WTC11 (cell line): ENCODE results near the gene OTULIN. TPM values are rescaled to one million over a fixed set of nuclear protein-coding genes. Genes with fewer than 3 reads are reported as not detected.

Experiments used
- ATAC-seq: fragments of 200-7000 bp; cut with Tn5 transposase; 2 replicates; pipeline ENCODE4 v1.10.0; 2021; ENCODE audit warnings: mild to moderate bottlenecking, moderate library complexity
- CTCF ChIA-PET: fragments of 300-600 bp; sonication (Branson Sonifier 250); formaldehyde crosslinking; loops from one replicate; lab custom pipeline; 2021; ENCODE audit warnings: antibody characterized with exemption; lab: Charles Lee
- POLR2A ChIA-PET: fragments of 350-600 bp; sonication (Branson Sonifier 250); formaldehyde crosslinking; loops from one replicate; lab custom pipeline; 2021; ENCODE audit warnings: antibody characterized with exemption; lab: Charles Lee
- DNase-seq: peaks from one replicate; pipeline ENCODE4 v3.0.0; 2021; ENCODE audit warnings: low spot score
- H3K27ac Mint-ChIP-seq: 2 replicates; pipeline ENCODE4 v1.8.0; 2021; ENCODE audit warnings: mixed read lengths
- H3K27me3 Mint-ChIP-seq: 2 replicates; pipeline ENCODE4 v1.8.0; 2021; ENCODE audit warnings: low read depth, mild to moderate bottlenecking, moderate library complexity, mixed read lengths
- H3K36me3 Mint-ChIP-seq: 2 replicates; pipeline ENCODE4 v1.8.0; 2021; ENCODE audit warnings: mixed read lengths
- H3K4me1 Mint-ChIP-seq: 2 replicates; pipeline ENCODE4 v1.8.0; 2022; ENCODE audit warnings: mixed read lengths
- H3K4me3 Mint-ChIP-seq: 2 replicates; pipeline ENCODE4 v1.8.0; 2021; ENCODE audit warnings: mild to moderate bottlenecking, moderate library complexity, mixed read lengths
- H3K9me3 Mint-ChIP-seq: 2 replicates; pipeline ENCODE4 v1.8.0; 2021; ENCODE audit warnings: mixed read lengths
- GABPB1 ChIP-seq: sonication (generic); formaldehyde crosslinking; IDR thresholded peaks from 2 replicates; pipeline ENCODE4 v1.8.1; 2023; ENCODE audit warnings: mild to moderate bottlenecking, missing genetic modification reagents
- GRHL2 ChIP-seq: fragments of 250-450 bp; sonication (Bioruptor Pico); IDR thresholded peaks from 2 replicates; pipeline ENCODE4 v1.8.0; 2022; ENCODE audit warnings: mild to moderate bottlenecking, moderate library complexity; ENCODE audit not compliant: insufficient replicate concordance, severe bottlenecking
- SP1 ChIP-seq: sonication (generic); formaldehyde crosslinking; conservative IDR thresholded peaks from 2 replicates; pipeline ENCODE4 v1.8.1; 2022; ENCODE audit warnings: missing genetic modification reagents
- ZNF423 ChIP-seq: fragments of 250-450 bp; sonication (Bioruptor Pico); IDR thresholded peaks from 2 replicates; pipeline ENCODE4 v2.1.2; 2022; ENCODE audit warnings: mild to moderate bottlenecking, moderate library complexity
- total RNA-seq: library from RNA; stranded (reverse); gene quantifications from 3 replicates; pipeline ENCODE4 v1.2.3, GENCODE V29; 2021
- TF ChIP-seq, protein P1 (sequence below): fragments of 200-600 bp; IDR thresholded peaks from 2 replicates; pipeline ENCODE4 v1.8.0; 2022; ENCODE audit warnings: antibody characterized with exemption
- TF ChIP-seq, protein P2 (sequence below): sonication (generic); formaldehyde crosslinking; IDR thresholded peaks from 2 replicates; pipeline ENCODE4 v1.8.0; 2022; ENCODE audit warnings: missing genetic modification reagents
- TF ChIP-seq, protein P3 (sequence below): sonication (generic); formaldehyde crosslinking; IDR thresholded peaks from 2 replicates; pipeline ENCODE4 v1.8.1; 2022; ENCODE audit warnings: mild to moderate bottlenecking, missing genetic modification reagents, moderate library complexity, borderline replicate concordance
- TF ChIP-seq, protein P4 (sequence below): sonication (generic); formaldehyde crosslinking; IDR thresholded peaks from 2 replicates; pipeline ENCODE4 v1.8.0; 2023; ENCODE audit warnings: mild to moderate bottlenecking, missing genetic modification reagents

OTULIN gene
- total RNA-seq, 1 experiment from 2014 or later = 25.0 TPM

DNA sequence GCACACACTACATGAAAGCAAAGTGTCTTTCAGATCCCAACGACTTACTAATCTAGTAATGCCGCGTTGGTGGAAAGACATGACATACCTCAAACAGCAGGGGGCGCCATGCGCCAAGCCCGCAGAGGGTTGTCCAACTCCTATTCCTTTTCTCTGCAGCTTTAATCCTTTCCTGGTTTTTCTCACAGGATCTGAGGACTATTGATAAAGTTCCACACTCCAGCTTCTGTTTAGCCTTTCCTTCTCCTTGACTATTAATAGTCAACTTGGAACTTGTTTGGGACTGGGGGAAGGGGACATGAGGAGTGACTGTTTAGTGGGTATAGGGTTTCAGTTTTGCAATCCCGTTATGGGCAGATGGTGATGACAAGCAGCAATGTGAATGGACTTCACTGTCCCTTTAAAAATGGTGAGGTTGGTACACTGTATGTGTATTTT, 62.9 kb downstream of the OTULIN start:
- ChIA-PET POLR2A (no interaction called here), CTCF (interaction anchor here (1.0 to 5.6 kb wide), 8 partner anchors 15 to 299 kb away, joined by 3 to 52 read pairs (median 4); no protein-coding TSS in a partner anchor)
- Mint-ChIP-seq H3K4me3 (no peak overlapping the region), H3K27me3 (no peaks in the 10 kb centered on the region; the same call in 1 of the 2 replicates), H3K27ac (peak overlapping the region; percentile 69; the same call in 1 of the 2 replicates), H3K9me3 (no peaks in the 10 kb centered on the region; the same call in 1 of the 2 replicates), H3K36me3 (no peaks in the 10 kb centered on the region), H3K4me1 (peaks cover 36% of the 10 kb centered on the region)
- DNase-seq (peak; percentile 82), ATAC-seq (peak; percentile 8)
- TF ChIP-seq, protein P1, sequence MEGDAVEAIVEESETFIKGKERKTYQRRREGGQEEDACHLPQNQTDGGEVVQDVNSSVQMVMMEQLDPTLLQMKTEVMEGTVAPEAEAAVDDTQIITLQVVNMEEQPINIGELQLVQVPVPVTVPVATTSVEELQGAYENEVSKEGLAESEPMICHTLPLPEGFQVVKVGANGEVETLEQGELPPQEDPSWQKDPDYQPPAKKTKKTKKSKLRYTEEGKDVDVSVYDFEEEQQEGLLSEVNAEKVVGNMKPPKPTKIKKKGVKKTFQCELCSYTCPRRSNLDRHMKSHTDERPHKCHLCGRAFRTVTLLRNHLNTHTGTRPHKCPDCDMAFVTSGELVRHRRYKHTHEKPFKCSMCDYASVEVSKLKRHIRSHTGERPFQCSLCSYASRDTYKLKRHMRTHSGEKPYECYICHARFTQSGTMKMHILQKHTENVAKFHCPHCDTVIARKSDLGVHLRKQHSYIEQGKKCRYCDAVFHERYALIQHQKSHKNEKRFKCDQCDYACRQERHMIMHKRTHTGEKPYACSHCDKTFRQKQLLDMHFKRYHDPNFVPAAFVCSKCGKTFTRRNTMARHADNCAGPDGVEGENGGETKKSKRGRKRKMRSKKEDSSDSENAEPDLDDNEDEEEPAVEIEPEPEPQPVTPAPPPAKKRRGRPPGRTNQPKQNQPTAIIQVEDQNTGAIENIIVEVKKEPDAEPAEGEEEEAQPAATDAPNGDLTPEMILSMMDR = peak; percentile 77
- TF ChIP-seq GRHL2 (CRISPR knock-in tag) = no peak
- TF ChIP-seq, protein P2, sequence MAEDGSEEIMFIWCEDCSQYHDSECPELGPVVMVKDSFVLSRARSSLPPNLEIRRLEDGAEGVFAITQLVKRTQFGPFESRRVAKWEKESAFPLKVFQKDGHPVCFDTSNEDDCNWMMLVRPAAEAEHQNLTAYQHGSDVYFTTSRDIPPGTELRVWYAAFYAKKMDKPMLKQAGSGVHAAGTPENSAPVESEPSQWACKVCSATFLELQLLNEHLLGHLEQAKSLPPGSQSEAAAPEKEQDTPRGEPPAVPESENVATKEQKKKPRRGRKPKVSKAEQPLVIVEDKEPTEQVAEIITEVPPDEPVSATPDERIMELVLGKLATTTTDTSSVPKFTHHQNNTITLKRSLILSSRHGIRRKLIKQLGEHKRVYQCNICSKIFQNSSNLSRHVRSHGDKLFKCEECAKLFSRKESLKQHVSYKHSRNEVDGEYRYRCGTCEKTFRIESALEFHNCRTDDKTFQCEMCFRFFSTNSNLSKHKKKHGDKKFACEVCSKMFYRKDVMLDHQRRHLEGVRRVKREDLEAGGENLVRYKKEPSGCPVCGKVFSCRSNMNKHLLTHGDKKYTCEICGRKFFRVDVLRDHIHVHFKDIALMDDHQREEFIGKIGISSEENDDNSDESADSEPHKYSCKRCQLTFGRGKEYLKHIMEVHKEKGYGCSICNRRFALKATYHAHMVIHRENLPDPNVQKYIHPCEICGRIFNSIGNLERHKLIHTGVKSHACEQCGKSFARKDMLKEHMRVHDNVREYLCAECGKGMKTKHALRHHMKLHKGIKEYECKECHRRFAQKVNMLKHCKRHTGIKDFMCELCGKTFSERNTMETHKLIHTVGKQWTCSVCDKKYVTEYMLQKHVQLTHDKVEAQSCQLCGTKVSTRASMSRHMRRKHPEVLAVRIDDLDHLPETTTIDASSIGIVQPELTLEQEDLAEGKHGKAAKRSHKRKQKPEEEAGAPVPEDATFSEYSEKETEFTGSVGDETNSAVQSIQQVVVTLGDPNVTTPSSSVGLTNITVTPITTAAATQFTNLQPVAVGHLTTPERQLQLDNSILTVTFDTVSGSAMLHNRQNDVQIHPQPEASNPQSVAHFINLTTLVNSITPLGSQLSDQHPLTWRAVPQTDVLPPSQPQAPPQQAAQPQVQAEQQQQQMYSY (CRISPR knock-in tag) = peak; percentile 94

DNA sequence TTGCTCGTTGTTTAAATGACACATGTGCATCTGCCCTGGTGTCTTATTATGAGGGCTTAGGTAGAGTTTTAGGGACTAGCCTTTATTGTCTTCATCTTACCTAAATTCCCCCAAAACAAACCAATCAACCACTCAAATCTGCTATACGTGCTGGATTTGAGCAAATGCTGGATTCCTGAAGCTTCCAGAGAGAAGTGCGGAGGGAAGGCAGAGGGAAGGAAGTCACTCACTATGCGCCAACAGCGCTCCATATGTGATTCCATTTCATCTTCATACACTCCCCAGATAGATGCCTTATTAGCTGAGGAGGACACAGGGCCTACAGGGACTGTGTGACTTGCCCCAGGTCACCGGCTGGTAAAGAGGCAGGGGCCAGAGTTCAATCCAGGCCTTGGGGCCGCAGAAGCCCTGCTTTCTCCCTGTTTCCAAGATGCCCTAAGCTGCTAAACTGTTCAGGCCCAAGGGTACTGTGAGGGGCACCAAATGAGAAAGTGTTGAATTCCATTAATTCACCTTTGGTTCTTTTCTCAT, 63.5 kb downstream of the OTULIN start:
- Mint-ChIP-seq H3K9me3 (no peaks in the 10 kb centered on the region), H3K27ac (no peak overlapping the region), H3K36me3 (no peaks in the 10 kb centered on the region), H3K27me3 (no peaks in the 10 kb centered on the region; the same call in 1 of the 2 replicates), H3K4me3 (peak overlapping the region; percentile 13; the same call in 1 of the 2 replicates), H3K4me1 (peaks cover 36% of the 10 kb centered on the region)
- ChIA-PET POLR2A (no interaction called here), CTCF (interaction anchor here (0.9 to 5.6 kb wide), 12 partner anchors 16 to 299 kb away, joined by 3 to 52 read pairs (median 4); no protein-coding TSS in a partner anchor)
- DNase-seq (no peak), ATAC-seq (no peak; the same call in 1 of the 2 replicates)
- TF ChIP-seq, protein P3, sequence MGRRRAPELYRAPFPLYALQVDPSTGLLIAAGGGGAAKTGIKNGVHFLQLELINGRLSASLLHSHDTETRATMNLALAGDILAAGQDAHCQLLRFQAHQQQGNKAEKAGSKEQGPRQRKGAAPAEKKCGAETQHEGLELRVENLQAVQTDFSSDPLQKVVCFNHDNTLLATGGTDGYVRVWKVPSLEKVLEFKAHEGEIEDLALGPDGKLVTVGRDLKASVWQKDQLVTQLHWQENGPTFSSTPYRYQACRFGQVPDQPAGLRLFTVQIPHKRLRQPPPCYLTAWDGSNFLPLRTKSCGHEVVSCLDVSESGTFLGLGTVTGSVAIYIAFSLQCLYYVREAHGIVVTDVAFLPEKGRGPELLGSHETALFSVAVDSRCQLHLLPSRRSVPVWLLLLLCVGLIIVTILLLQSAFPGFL (CRISPR knock-in tag) = no peak
- TF ChIP-seq, protein P2 (CRISPR knock-in tag) = peak; percentile 59; the same call in 1 of the 2 replicates

DNA sequence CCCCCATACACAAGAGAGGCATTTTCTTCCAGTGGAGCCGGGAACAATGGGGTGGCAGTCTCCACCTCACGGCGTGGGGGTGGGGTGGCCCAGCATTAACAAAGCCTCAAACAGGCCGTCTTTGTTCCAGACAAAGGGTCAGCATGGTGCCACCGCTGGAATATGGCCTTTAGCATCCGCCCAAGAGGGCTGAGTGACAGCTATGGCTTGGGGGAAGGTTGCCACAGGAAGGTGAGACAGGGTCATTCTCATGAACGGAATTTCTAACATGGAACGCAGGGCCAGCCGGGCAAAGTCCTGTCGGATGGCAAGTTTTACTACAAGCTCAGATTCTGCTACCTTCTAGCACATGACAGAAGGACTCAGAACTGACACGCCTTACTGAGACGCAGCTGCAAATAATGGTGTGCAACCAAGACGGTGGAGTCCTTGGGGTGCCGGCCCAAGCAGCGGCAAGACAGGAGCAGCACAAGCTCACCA, 64.0 kb downstream of the OTULIN start:
- Mint-ChIP-seq H3K4me1 (peaks cover 36% of the 10 kb centered on the region), H3K36me3 (no peaks in the 10 kb centered on the region), H3K4me3 (peak overlapping the region; percentile 13; the same call in 1 of the 2 replicates), H3K27ac (no peak overlapping the region), H3K9me3 (no peaks in the 10 kb centered on the region), H3K27me3 (no peaks in the 10 kb centered on the region; the same call in 1 of the 2 replicates)
- DNase-seq (peak; percentile 83), ATAC-seq (peak; percentile 81)
- ChIA-PET POLR2A (no interaction called here), CTCF (interaction anchor here (0.9 to 5.6 kb wide), 9 partner anchors 20 to 286 kb away, joined by 3 to 52 read pairs (median 4); no protein-coding TSS in a partner anchor)
- 0 out of 2 replicates have a peak, but pooled peaks have one; percentile 22 for TF ChIP-seq ZNF423
- TF ChIP-seq SP1 = peak; percentile 71
- TF ChIP-seq, protein P4, sequence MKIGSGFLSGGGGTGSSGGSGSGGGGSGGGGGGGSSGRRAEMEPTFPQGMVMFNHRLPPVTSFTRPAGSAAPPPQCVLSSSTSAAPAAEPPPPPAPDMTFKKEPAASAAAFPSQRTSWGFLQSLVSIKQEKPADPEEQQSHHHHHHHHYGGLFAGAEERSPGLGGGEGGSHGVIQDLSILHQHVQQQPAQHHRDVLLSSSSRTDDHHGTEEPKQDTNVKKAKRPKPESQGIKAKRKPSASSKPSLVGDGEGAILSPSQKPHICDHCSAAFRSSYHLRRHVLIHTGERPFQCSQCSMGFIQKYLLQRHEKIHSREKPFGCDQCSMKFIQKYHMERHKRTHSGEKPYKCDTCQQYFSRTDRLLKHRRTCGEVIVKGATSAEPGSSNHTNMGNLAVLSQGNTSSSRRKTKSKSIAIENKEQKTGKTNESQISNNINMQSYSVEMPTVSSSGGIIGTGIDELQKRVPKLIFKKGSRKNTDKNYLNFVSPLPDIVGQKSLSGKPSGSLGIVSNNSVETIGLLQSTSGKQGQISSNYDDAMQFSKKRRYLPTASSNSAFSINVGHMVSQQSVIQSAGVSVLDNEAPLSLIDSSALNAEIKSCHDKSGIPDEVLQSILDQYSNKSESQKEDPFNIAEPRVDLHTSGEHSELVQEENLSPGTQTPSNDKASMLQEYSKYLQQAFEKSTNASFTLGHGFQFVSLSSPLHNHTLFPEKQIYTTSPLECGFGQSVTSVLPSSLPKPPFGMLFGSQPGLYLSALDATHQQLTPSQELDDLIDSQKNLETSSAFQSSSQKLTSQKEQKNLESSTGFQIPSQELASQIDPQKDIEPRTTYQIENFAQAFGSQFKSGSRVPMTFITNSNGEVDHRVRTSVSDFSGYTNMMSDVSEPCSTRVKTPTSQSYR (CRISPR knock-in tag) = peak; percentile 96
- peak; percentile 29; the same call in 1 of the 2 replicates for TF ChIP-seq GABPB1 (CRISPR knock-in tag)
- TF ChIP-seq, protein P2 (CRISPR knock-in tag) = no peak
